Left hindlimb (tissue), 1 donor: ENCODE results near the gene AGPAT1.
A peak's percentile ranks its signal among the peaks of the same experiment; 100 is the strongest.

Source experiments
- DNase-seq: peaks from one replicate; pipeline ENCODE4 v3.0.0-alpha.2; 2018

AGPAT1 gene

DNA sequence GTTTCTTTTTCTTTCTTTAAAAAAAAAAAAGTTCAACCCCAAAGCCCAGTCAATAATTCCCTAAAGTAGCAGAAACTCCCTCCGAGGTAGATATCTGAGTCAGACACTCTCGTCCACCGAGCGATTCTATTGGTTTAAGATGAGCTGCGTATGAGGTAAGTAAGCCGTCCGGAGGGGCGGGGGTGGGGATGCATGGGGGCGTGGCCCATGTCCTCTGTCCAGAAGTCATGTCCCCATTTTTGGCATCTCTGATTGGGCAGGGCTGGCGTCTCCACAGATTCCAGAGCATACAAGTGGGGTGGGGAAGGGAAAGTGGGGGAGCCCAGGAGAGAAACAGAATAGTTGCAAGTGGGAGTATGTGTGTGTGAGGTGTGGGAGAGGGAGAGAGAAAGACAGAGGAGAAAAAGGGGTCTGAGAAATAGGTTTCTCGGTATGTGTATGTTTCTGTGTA, 9.8 kb upstream of the AGPAT1 start:
- DNase-seq, result peak; percentile 81

DNA sequence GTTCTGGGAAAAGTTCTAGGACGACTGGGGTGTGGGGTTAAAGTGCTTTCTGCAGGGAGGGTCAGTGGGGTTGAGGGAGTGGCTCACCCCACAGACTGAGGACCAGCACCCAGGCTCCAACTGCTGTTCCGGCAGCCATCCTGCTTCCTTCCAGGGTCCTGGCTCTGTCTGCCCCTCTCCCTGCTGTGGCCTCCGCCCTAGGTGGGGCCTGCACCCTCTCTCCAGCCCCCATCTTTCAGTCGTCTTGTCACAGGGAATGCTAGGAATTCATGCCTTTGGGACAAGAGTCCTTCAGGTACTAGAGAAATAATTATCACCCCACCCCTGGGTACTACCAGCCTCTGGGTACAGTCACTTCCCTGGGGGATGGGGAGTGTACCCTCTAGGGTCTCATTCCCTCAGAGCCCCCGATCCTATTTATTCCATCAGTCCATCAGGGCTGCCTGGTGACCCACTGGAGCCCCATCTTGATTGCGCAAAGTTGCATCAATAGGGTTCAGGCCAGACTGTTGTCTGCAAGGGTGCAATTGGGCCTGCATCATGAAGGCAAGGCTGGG, 8.3 kb upstream of the AGPAT1 start, which contains the start of gene AGER:
AGER (minus strand) TSS at position 170 of the 557 bp plus-strand sequence; CDS start at position 139, 31 bp downstream.
- DNase-seq, result no peak

DNA sequence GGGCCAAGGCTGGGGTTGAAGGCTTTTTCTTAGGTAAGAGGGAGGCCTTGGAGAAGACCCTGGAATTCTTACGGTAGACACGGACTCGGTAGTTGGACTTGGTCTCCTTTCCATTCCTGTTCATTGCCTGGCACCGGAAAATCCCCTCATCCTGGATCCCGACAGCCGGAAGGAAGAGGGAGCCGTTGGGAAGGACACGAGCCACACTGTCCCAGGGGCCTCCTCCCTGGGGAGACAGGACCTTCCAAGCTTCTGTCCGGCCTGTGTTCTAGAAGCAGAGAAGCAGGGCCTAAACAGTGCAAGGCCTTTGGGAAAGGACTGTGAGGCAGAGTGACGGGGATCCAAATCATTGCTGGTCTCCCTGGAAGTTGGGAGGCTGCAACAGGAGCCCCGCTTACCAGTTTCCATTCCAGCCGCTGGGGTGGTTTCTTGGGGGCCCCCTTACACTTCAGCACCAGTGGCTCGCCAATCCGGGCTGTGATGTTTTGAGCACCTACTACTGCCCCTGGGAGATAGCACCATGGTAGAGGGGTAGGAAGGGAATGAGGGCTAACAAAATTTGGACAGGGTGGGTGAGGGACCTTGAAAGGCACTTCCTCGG, 7.7 kb upstream of the AGPAT1 start:
- no peak for DNase-seq

DNA sequence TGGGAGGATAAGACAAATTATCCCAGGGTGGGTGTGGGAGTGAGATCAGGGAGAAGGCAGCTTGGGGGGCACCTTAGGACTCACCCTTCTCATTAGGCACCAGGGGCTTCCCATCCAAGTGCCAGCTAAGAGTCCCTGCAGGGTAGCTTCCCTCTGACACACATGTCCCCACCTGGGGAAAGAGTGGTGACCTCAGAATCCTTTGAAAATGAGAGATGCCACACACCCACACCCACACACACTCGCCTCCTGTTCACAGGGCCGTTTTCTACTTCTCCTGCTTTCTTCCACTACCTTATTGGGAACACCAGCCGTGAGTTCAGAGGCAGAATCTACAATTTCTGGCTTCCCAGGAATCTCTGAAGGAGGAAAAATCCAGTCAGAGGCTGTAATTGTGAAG, 7.1 kb upstream of the AGPAT1 start:
- no peak for DNase-seq

DNA sequence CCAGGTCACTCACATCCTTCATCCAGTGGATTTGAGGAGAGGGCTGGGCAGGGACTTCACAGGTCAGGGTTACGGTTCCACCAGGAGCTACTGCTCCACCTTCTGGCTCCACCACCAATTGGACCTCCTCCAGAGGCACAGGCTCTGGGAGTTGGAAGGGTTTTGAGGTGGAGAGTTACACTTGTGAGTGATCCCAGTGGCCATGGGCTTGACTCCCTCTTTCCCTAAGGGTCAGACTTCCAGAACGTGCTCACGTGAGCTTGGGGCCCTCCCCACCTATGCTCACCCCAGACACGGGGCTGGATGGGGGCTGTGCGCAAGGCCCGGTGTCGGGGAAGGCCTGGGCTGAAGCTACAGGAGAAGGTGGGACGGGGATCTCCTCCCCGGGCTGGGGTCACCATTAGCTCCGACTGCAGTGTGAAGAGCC, 6.7 kb upstream of the AGPAT1 start:
- DNase-seq, result no peak

DNA sequence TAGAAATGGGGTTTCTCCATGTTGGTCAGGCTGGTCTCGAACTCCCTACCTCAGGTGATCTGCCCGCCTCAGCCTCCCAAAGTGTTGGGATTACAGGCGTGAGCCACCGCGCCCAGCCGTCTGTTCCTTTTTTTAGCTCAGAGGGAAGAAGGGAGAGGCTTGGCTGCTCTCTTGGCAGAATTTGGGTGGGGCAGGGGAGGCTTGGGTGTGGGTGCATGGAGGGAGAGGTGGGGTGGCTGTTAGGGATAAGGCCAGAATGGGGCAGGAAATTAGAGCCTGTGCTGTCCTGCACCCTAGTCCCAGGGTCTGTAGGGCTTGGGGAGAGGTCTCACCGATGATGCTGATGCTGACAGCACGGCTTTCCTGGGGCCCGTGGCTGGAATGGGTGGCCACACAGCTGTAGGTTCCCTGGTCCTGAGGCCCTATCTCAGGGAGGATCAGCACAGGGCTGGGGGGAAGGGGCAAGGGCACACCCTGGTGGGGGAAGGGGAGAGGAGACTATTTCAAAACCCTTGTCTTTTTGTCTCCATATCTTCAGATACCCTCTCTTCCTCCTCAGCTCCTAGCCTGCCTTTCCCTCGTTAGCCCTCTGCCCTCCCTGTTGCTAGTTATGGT, 6.1 kb upstream of the AGPAT1 start:
- DNase-seq, result no peak

DNA sequence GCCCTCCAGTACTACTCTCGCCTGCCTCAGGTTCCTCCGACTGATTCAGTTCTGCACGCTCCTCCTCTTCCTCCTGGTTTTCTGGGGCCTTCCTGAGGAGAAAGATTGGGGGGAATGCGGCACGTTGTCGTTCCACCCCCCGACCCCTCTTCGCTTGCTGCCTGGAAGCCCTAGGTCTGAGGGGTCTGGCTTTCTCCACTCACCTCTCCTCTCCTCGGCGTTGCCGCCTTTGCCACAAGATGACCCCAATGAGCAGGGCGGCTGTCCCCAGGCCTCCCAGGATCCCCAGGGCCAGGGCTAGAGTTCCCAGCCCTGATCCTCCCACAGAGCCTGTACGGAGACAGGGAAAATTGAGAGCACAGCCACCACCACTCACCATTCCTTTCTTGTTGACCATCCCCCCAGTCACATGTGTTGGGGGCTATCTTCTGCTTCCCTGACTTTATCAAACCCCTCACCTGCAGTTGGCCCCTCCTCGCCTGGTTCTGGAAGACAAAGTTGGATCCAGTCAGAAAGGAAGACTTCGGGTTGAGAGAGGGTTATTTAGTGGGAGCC, 5.3 kb upstream of the AGPAT1 start:
- DNase-seq, result no peak

DNA sequence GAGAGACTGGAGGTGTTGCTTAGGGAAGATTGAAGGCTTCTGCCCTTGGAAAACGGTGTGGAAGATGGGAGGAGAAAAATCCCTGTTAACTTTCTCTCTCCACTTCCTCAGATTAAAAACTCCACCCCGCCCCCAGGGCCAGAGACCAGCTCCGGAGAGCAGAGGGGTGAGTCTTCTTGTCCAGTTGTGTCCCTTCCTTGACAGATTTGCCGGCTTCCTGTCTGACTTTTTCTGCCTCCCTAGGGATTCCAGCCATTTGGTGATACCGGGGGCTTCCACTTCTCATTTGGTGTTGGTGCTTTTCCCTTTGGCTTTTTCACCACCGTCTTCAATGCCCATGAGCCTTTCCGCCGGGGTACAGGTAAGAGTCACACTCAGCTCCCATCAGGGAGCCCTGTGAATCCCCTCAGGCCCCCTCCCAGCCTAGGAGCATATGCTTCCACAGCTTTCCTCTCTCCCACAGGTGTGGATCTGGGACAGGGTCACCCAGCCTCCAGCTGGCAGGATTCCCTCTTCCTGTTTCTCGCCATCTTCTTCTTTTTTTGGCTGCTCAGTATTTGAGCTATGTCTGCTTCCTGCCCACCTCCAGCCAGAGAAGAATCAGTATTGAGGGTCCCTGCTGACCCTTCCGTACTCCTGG, 4.0 kb upstream of the AGPAT1 start:
- no peak for DNase-seq

DNA sequence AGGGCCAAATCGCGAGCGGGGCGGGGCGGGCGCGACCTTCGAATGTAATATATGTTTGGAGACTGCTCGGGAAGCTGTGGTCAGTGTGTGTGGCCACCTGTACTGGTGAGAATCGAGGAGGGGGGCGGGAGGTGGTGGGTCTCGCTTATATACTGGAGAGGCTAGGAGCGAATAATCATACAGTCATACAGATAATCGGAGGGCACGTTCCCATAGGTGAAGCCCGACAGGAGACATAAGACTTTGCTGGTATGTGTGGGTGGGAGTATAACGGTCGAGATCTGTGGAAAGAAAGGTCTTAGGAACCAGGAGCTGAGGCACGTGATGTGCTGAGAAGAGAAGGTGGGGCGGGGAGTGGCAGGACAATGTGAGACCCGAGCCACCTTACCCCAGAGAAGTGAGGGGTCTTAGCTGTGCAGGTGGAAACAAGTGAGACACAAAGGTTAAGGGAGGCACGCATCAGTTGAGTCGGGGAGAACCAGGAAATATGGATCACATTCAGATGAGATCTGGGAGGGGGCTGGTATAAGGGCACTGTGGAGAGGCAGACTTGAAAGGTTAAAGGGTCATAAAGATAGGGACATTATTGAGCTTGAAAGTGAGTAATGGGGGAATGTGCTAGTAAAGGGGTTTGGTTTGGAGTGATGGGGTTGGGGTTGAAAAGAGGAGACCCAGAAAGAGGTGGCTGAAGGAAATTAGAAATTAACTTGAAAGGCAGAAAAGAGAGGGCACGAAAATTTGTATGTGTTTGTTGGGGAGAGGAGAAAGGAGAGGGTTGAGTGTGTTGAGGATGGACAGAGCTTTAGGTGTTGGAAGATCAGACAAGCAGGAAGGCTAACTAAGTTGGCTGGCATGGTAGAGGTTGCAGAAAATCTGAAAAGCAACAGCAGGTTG, 2.9 kb upstream of the AGPAT1 start:
- DNase-seq, result no peak

DNA sequence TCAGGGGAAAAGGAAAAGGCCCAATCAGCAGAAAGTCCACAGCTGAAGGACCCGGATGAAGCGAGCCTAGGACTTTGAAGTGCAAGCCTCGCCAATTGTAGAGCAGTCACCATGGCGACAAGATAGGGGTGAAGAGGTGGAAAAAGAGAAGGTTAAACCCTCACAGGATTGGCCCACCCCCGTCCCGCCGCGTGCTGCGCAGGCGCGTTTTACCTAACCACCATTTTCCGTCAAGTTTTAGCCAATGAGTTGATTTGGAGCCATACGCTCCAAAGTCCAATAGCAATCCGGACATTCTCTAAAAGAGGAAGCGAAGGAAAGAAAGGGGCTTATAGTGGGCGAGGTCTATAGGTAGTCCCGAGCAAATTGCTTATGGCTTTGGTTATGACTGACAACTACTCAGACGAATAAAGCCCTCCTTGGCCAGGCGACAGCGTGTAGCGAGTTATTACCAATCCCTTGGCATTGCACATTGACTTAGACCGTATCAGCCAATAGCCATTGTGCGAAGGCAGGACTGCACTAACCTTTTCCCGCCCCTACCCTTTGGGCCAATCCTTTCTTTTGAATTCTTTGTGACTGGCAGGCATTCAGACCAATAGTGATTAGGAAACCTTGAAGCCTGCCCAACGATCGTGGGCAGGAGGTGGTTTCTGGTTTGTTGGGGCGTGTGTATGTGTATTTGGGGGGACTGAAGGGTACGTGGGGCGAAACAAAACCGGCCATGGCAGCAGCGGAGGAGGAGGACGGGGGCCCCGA, 2.1 kb upstream of the AGPAT1 start, which contains the start of gene RNF5:
RNF5 (plus strand) TSS at position 618 of the 759 bp plus-strand sequence; CDS start at position 725, 107 bp downstream.
- peak; percentile 99 for DNase-seq

DNA sequence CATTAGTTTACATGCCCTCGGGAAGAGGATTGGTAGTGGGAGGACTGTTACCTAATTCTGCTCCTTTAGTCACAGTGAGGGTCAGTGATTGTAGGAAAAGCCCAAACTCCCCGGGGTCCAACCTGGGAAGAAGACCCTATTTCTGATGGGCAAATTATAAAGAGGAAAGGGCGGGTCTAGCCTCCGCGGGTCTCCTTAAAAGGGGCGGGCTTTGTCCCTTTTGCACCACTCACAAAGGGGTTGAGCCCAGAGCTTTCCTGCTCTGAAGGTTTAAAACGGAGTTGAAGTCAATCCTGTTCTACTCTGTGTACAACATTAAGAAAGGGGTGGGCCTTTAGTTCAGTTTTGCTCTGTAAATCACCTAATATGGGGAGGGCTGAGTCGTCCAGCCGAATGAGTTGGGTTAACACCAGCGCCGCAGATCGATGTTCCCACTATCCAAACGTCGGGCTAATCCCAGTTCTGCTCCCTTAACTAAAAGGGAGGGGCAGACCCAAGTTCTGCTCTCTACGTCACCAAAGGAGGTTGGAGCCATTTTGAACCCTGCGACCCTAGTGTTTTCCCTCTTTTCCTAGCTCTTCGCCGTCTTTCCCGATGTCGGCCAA, 1.4 kb upstream of the AGPAT1 start:
- no peak for DNase-seq

DNA sequence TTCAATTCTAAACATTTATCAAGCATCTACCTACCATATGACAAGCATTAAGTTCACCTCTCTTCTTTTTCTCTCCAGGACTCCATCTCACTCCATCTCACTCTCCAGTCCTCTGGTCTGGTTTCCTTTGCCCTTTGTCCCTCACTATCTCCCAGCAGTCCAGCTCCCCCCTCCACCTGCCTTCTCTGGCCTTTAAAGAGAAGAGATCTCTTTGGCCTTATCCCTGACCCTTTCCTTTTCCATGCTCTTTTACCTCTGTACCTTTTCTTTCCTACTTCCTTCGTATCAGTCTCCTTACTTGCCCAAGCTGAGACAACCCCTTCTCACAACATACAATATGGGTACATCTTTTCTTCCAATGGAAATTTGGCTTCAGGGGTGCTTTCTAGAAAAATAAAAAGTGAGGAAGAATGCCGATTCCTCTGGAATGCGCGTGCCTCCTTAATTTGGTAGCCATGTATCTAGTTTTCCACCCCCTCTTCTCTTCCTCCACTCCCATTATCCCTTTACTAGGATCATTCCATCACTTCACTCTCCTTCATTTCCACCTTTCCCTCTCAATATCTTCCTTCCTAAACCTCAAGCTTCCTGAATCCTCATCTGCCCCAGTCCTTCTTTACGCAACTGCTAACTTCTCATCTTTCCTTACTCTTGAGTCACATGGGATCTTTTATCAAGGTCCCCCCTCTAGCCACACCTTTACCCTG, 745 bp upstream of the AGPAT1 start:
- DNase-seq, result peak; percentile 17

DNA sequence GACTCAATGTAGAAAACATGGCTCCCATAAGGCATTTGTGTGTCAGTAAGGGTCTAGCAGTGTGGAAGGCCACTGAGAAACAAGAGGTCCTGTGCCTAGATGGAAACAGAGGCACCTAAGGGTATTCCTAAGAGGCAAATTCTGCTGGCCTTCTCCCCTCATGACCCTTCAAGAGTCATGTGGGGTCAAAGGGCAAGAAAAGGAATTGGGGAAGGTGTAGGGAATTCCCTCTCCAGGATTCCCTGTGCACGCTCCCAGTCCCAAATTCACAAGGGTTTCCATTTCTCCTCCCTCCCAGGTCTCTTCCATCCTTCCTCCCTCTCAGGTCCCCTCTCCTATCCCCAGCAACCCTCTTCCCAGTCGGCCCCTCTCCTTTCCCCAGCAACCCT, 568 bp downstream of the AGPAT1 start:
- no peak for DNase-seq

DNA sequence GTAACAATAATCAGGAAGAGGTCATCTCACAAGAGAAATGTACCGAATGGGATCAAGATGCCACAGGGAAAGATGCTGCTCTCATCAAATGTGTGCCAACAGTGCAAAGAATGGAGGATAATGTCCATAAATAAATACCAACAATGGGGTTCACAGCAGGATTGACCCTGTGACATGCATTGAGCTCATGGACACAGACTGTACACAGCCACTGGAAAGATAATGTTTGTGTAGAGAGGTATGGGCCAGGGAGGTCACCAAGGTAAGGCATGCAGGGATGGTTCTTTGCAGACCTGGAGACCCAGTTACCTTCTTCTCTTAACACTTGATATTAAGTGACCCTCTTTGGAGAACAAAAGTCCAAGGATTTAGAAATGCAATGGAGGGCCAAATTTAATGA, 1.5 kb downstream of the AGPAT1 start:
- no peak for DNase-seq

DNA sequence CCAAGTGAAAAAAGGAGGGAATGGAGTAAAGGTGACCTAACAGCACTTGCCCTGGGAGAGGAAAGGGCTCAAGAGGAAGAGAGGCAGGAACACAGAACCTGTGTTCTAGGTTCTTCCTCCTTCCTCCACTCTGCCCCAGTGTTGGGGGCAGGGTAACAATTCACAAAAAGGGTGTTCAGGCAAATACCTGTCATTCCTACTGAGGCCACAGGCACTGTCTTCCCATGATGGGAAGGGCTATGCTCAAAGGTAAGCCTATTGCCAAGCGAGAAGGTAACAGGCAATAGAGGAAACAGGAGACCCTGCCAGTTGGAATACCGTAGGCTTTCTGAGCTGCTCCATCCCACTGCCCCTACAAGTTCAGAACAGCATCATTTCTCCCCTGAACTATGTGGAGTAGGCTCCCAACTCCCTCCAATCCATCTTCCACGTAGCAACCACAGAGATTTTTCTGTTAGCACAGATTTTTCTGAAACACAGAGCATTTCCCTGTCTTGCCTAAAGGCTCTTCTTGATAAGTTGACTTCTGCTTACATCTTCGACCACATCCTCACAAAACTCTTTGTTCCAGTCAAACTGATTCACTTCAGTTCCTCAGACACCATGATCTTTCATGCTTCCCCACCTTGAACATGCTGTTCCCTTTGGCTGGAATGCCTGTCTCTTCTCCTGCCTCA, 2.7 kb downstream of the AGPAT1 start:
- peak; percentile 15 for DNase-seq

DNA sequence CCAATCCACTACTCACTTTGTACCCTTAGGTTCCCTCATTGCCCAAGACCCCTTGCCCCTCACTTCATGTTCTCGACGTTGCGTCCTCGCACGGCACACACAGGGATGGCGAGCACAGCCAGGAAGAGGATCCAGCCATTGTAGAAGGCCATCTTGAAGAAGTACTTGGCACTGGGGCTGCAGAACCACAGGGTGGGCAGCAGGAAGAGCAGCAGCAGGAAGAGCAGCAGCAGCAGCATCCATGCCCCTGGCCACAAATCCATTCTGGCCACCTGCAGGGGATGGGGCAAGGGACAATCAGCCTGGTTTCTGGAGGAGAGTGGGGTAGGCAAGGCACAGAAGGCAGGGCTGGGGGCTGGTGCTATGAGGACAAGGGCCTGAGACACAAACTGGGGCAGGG, 4.7 kb downstream of the AGPAT1 start:
- no peak for DNase-seq

DNA sequence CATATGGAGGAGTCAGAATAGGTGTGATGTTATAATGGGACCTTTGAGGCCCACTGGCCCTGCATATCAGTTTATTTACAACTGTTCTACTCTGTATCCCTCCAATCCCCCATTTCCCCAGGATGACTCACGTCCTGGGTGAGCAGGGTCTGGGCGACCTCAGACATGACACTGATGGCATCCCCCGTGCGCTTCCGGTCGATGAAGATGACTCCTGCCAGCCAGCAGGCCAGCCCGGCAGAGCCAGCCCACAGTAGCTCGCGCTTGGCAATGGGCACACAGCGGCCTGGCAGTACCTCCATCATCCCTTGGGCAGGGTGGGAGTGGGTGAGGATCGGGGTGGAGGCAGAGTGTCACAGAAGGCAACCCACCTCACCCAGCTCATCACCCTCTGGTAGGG, 5.6 kb downstream of the AGPAT1 start:
- no peak for DNase-seq

DNA sequence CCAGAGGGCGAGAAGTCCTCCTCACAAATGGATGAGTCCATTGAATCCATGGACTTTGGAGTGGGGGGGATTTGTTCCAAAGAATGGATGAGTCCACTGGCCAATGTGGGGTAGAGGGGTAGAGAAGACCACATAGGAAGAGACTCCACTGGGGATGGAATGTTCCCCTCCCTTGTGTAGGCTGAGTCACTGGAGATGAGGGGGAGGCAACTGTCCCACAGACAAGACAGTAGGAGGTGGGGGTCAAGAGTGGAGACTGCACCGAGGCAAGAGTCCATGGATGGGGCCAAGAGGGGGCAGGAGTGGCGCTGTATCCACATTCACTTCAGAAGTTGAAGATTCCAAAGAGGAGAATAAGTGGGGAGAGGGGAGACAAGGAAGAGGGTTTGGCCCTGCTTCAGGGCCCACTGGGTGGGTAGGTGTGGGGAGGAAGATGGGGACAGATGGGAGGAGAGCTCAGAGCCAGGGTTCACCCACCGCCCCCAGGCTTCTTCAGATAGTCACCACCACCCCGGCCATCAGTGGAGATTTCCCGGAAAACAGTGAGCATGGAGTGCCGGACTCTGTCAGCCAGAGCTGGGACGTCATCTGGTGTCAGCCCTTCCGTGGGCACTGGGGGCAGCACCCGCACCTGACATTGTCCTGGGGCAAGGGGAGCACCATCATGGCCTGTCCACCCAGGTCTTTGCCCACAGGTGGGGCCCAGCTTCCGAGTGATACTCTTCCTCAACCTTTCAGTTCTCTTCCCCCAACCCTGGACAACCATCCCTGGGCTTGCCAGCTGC, 6.9 kb downstream of the AGPAT1 start:
- DNase-seq, result peak; percentile 16

DNA sequence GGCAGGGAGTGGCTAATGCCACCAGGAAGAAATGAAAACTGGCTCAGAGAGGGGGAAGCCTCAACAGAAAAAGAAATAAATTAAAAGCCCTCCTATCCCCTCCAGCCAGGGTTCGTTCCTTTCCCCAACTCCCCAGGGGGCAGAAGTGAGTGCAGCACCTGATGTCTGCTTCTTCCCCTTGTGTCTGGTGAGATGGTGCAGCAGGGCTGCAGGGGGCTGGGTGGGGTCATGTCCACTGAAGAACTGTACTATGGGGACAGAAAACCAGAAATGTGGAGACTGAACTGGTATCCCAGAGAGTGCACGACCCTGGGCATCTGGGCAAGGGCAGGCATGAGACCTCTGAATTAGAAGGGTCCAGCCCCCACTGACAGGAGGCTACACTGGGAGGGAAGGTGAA, 7.5 kb downstream of the AGPAT1 start:
- DNase-seq, result no peak
